ENCODE results near the gene KLHL35. TPM values are rescaled to one million over a fixed set of nuclear protein-coding genes. Genes with fewer than 3 reads are reported as not detected.
"Not testable (repeated sequence)": the region's sequence is repeated elsewhere in the genome, so short reads cannot be mapped to it uniquely, and the experiment has no call there.

Gene KLHL35
- polyA plus RNA-seq, 2 donors = 0.24 to 0.39 TPM

- H3K4me1 ChIP-seq (ENCODE audit: control insufficient read depth in 2 of 2, insufficient read depth in 2 of 2, low read length in 1 of 2) = peaks cover 0 to 7% of the 10 kb centered on the region in 2 donors
- WGBS, 2 donors = 60 to 68% methylated on average over 7 of the region's 7 CpGs
- no peaks in the 10 kb centered on the region for H3K9me3 ChIP-seq (ENCODE audit: control insufficient read depth in 2 of 2, insufficient read depth in 1 of 2, low read depth in 1 of 2, low read length in 1 of 2)
- no peaks in the 10 kb centered on the region for H3K27me3 ChIP-seq (ENCODE audit: control insufficient read depth in 1 of 2, insufficient read depth in 2 of 2, low read length in 2 of 2)
- H3K4me3 ChIP-seq (ENCODE audit: low read depth in 1 of 2, low read length in 2 of 2) = no peak overlapping the region
- H3K36me3 ChIP-seq (ENCODE audit: control insufficient read depth in 2 of 2, insufficient read depth in 2 of 2, low read length in 1 of 2) = no peaks in the 10 kb centered on the region
- H3K27ac ChIP-seq (ENCODE audit: low read depth in 2 of 2, low read length in 1 of 2) = peak overlapping the region; percentile 38 to 62
Observed at GRCh38 chr11:75380716-75381420, 52.1 kb downstream of the KLHL35 start.

GRCh38 chr11:75380245-75380644, 52.8 kb downstream of the KLHL35 start:
- Histone ChIP-seq H3K36me3 (ENCODE audit: control insufficient read depth in 2 of 2, insufficient read depth in 2 of 2, low read length in 1 of 2) (no peaks in the 10 kb centered on the region), H3K27me3 (ENCODE audit: control insufficient read depth in 1 of 2, insufficient read depth in 2 of 2, low read length in 2 of 2) (no peaks in the 10 kb centered on the region), H3K4me3 (ENCODE audit: low read depth in 1 of 2, low read length in 2 of 2) (no peak overlapping the region), H3K4me1 (ENCODE audit: control insufficient read depth in 2 of 2, insufficient read depth in 2 of 2, low read length in 1 of 2) (peaks cover 0 to 7% of the 10 kb centered on the region in 2 donors), H3K27ac (ENCODE audit: low read depth in 2 of 2, low read length in 1 of 2) (no peak overlapping the region), H3K9me3 (ENCODE audit: control insufficient read depth in 2 of 2, insufficient read depth in 1 of 2, low read depth in 1 of 2, low read length in 1 of 2) (no peaks in the 10 kb centered on the region)
- 80 to 95% methylated on average over 2 of the region's 2 CpGs for WGBS, 2 donors

- 92 to 93% methylated on average over 17 of the region's 17 CpGs for WGBS, 2 donors
- not testable (repeated sequence) for H3K4me1 ChIP-seq (ENCODE audit: control insufficient read depth in 2 of 2, insufficient read depth in 2 of 2, low read length in 1 of 2); H3K27me3 ChIP-seq (ENCODE audit: control insufficient read depth in 1 of 2, insufficient read depth in 2 of 2, low read length in 2 of 2); H3K36me3 ChIP-seq (ENCODE audit: control insufficient read depth in 2 of 2, insufficient read depth in 2 of 2, low read length in 1 of 2); H3K4me3 ChIP-seq (ENCODE audit: low read depth in 1 of 2, low read length in 2 of 2); H3K9me3 ChIP-seq (ENCODE audit: control insufficient read depth in 2 of 2, insufficient read depth in 1 of 2, low read depth in 1 of 2, low read length in 1 of 2); H3K27ac ChIP-seq (ENCODE audit: low read depth in 2 of 2, low read length in 1 of 2)
Observed at GRCh38 chr11:75378776-75379175, 54.2 kb downstream of the KLHL35 start.

GRCh38 chr11:75376175-75376574, 56.8 kb downstream of the KLHL35 start:
- H3K9me3 ChIP-seq (ENCODE audit: control insufficient read depth in 2 of 2, insufficient read depth in 1 of 2, low read depth in 1 of 2, low read length in 1 of 2) = no peaks in the 10 kb centered on the region
- H3K27me3 ChIP-seq (ENCODE audit: control insufficient read depth in 1 of 2, insufficient read depth in 2 of 2, low read length in 2 of 2) = no peaks in the 10 kb centered on the region
- WGBS, 2 donors = 88 to 90% methylated on average over 9 of the region's 9 CpGs
- H3K4me1 ChIP-seq (ENCODE audit: control insufficient read depth in 2 of 2, insufficient read depth in 2 of 2, low read length in 1 of 2) = peaks cover 0 to 10% of the 10 kb centered on the region in 2 donors
- H3K27ac ChIP-seq (ENCODE audit: low read depth in 2 of 2, low read length in 1 of 2) = no peak overlapping the region
- no peaks in the 10 kb centered on the region for H3K36me3 ChIP-seq (ENCODE audit: control insufficient read depth in 2 of 2, insufficient read depth in 2 of 2, low read length in 1 of 2)
- H3K4me3 ChIP-seq (ENCODE audit: low read depth in 1 of 2, low read length in 2 of 2) = no peak overlapping the region

- 83 to 86% methylated on average over 8 of the region's 8 CpGs for WGBS, 2 donors
- H3K36me3 ChIP-seq (ENCODE audit: control insufficient read depth in 2 of 2, insufficient read depth in 2 of 2, low read length in 1 of 2) = no peaks in the 10 kb centered on the region
Observed at GRCh38 chr11:75375626-75376025, 57.4 kb downstream of the KLHL35 start.

GRCh38 chr11:75374646-75375045, 58.4 kb downstream of the KLHL35 start:
- H3K9me3 ChIP-seq (ENCODE audit: control insufficient read depth in 2 of 2, insufficient read depth in 1 of 2, low read depth in 1 of 2, low read length in 1 of 2) = no peaks in the 10 kb centered on the region
- no peak overlapping the region for H3K4me3 ChIP-seq (ENCODE audit: low read depth in 1 of 2, low read length in 2 of 2)
- no peak overlapping the region for H3K27ac ChIP-seq (ENCODE audit: low read depth in 2 of 2, low read length in 1 of 2)
- 97 to 98% methylated on average over 4 of the region's 4 CpGs for WGBS, 2 donors
- H3K27me3 ChIP-seq (ENCODE audit: control insufficient read depth in 1 of 2, insufficient read depth in 2 of 2, low read length in 2 of 2) = no peaks in the 10 kb centered on the region
- peaks cover 0 to 3% of the 10 kb centered on the region in 2 donors for H3K4me1 ChIP-seq (ENCODE audit: control insufficient read depth in 2 of 2, insufficient read depth in 2 of 2, low read length in 1 of 2)
- no peaks in the 10 kb centered on the region for H3K36me3 ChIP-seq (ENCODE audit: control insufficient read depth in 2 of 2, insufficient read depth in 2 of 2, low read length in 1 of 2)

More at GRCh38 chr11:75375626-75376025, 57.4 kb downstream of the KLHL35 start:
- H3K4me3 ChIP-seq (ENCODE audit: low read depth in 1 of 2, low read length in 2 of 2) = no peak overlapping the region
- H3K27ac ChIP-seq (ENCODE audit: low read depth in 2 of 2, low read length in 1 of 2) = no peak overlapping the region
- peaks cover 0 to 5% of the 10 kb centered on the region in 2 donors for H3K4me1 ChIP-seq (ENCODE audit: control insufficient read depth in 2 of 2, insufficient read depth in 2 of 2, low read length in 1 of 2)
- H3K27me3 ChIP-seq (ENCODE audit: control insufficient read depth in 1 of 2, insufficient read depth in 2 of 2, low read length in 2 of 2) = no peaks in the 10 kb centered on the region
- no peaks in the 10 kb centered on the region for H3K9me3 ChIP-seq (ENCODE audit: control insufficient read depth in 2 of 2, insufficient read depth in 1 of 2, low read depth in 1 of 2, low read length in 1 of 2)

GRCh38 chr11:75373201-75373600, 59.8 kb downstream of the KLHL35 start:
- Histone ChIP-seq H3K27me3 (ENCODE audit: control insufficient read depth in 1 of 2, insufficient read depth in 2 of 2, low read length in 2 of 2) (no peaks in the 10 kb centered on the region), H3K36me3 (ENCODE audit: control insufficient read depth in 2 of 2, insufficient read depth in 2 of 2, low read length in 1 of 2) (no peaks in the 10 kb centered on the region), H3K4me3 (ENCODE audit: low read depth in 1 of 2, low read length in 2 of 2) (no peak overlapping the region), H3K9me3 (ENCODE audit: control insufficient read depth in 2 of 2, insufficient read depth in 1 of 2, low read depth in 1 of 2, low read length in 1 of 2) (no peaks in the 10 kb centered on the region), H3K27ac (ENCODE audit: low read depth in 2 of 2, low read length in 1 of 2) (no peak overlapping the region), H3K4me1 (ENCODE audit: control insufficient read depth in 2 of 2, insufficient read depth in 2 of 2, low read length in 1 of 2) (peaks cover 0 to 3% of the 10 kb centered on the region in 2 donors)
- 86 to 89% methylated on average over 8 of the region's 8 CpGs for WGBS, 2 donors

Other genes with a start within 250 kb of the KLHL35 start
- under 1 TPM in 1 of 2 donors, not detected in 1; 0.02 TPM for gene TPBGL, start 192.4 kb downstream of the KLHL35 start, polyA plus RNA-seq
- 1 to 10 TPM; 4.9 to 5.0 TPM for gene ARRB1, start 81.5 kb downstream of the KLHL35 start, polyA plus RNA-seq
- 1,000 to 10,000 TPM; 1,864 to 2,574 TPM for gene RPS3, start 33.7 kb downstream of the KLHL35 start, polyA plus RNA-seq
- gene GDPD5, start 92.7 kb upstream of the KLHL35 start, polyA plus RNA-seq = 1 to 10 TPM; 1.9 to 3.0 TPM
- 10 to 100 TPM; 20.0 to 27.1 TPM for gene SERPINH1, start 129.1 kb upstream of the KLHL35 start, polyA plus RNA-seq
- 1 to 10 TPM in 1 of 2 donors, under 1 TPM in 1; 0.71 to 1.6 TPM for gene MAP6, start 235.8 kb upstream of the KLHL35 start, polyA plus RNA-seq